SU-DHL-6 (cell line): ENCODE data around the gene HELZ.

Source experiments
- H2AFZ ChIP-seq: fragments of 200-600 bp; sonication (generic); 2 replicates; pipeline ENCODE4 v1.6.1; 2014; ENCODE audit warnings: low read depth, mild to moderate bottlenecking, moderate library complexity, mixed read lengths, antibody characterized with exemption, low read length; ENCODE audit not compliant: severe bottlenecking
- H3F3A ChIP-seq: fragments of 200-600 bp; shearing (Covaris generic); 2 replicates; pipeline ENCODE4 v1.6.0; 2016; ENCODE audit warnings: antibody characterized with exemption, mild to moderate bottlenecking; ENCODE audit not compliant: insufficient read depth
- H3K27ac ChIP-seq: fragments of 200-600 bp; sonication (generic); 2 replicates; pipeline ENCODE4 v1.5.1; 2016; ENCODE audit warnings: low read depth, mild to moderate bottlenecking, low read length, moderate library complexity, mixed read lengths
- H3K27me3 ChIP-seq: fragments of 200-600 bp; sonication (generic), shearing (Covaris generic); 2 replicates; pipeline ENCODE4 v1.6.0; 2014; ENCODE audit warnings: mild to moderate bottlenecking, low read length
- H3K36me3 ChIP-seq: fragments of 200-600 bp; sonication (generic); 2 replicates; pipeline ENCODE4 v1.6.1; 2014; ENCODE audit warnings: mild to moderate bottlenecking, low read length, mixed read lengths
- H3K4me2 ChIP-seq: fragments of 300-600, 200-600 bp; shearing (Covaris generic), sonication (generic); 2 replicates; pipeline ENCODE4 v1.6.0; 2014; ENCODE audit warnings: low read length, low read depth, mild to moderate bottlenecking; ENCODE audit not compliant: poor library complexity, severe bottlenecking
- H3K4me3 ChIP-seq: fragments of 200-600 bp; sonication (generic); 2 replicates; pipeline ENCODE4 v1.5.1; 2014; ENCODE audit warnings: antibody characterized with exemption, low read length, mild to moderate bottlenecking, mixed read lengths; ENCODE audit not compliant: insufficient read depth, poor library complexity, severe bottlenecking
- H3K79me2 ChIP-seq: fragments of 200-600 bp; sonication (generic); 2 replicates; pipeline ENCODE4 v1.6.1; 2014; ENCODE audit warnings: mild to moderate bottlenecking, low read length, moderate library complexity; ENCODE audit not compliant: insufficient read depth
- H3K9ac ChIP-seq: fragments of 200-600 bp; sonication (generic); 2 replicates; pipeline ENCODE4 v1.7.0; 2014; ENCODE audit warnings: mild to moderate bottlenecking, low read length
- H3K9me2 ChIP-seq: fragments of 200-600 bp; sonication (generic); replicated peaks from 2 replicates; pipeline ENCODE4 v1.6.1; 2014; ENCODE audit warnings: low read length; ENCODE audit not compliant: insufficient read depth
- H3K9me3 ChIP-seq: fragments of 200-600 bp; sonication (generic); 2 replicates; pipeline ENCODE4 v1.6.1; 2014; ENCODE audit warnings: low read length, mixed read lengths; ENCODE audit not compliant: insufficient read depth
- H4K20me1 ChIP-seq: fragments of 200-600 bp; sonication (generic); 2 replicates; pipeline ENCODE4 v1.6.1; 2014; ENCODE audit warnings: low read depth, mild to moderate bottlenecking, antibody characterized with exemption, low read length, moderate library complexity, mixed read lengths
- CTCF ChIP-seq: fragments of 200-600 bp; sonication (generic); IDR thresholded peaks from one replicate; pipeline ENCODE4 v1.5.1; 2017; ENCODE audit warnings: antibody characterized with exemption, mild to moderate bottlenecking, low read length, moderate library complexity; ENCODE audit not compliant: insufficient read depth, poor library complexity, severe bottlenecking
- EZH2phosphoT487 ChIP-seq: fragments of 200-600 bp; sonication (generic), shearing (Covaris generic); conservative IDR thresholded peaks from 2 replicates; pipeline ENCODE4 v1.6.1; 2018; ENCODE audit warnings: mild to moderate bottlenecking, antibody characterized with exemption, low read length, moderate library complexity, mixed read lengths

Gene HELZ

GRCh38 chr17:67210915-67211314 is 34.1 kb downstream of the HELZ start:
- Histone ChIP-seq H3K27ac (no peak overlapping the region), H3F3A (0 out of 2 replicates have a peak, but pooled peaks cover 3% of the 10 kb centered on the region), H4K20me1 (no peaks in the 10 kb centered on the region), H3K4me3 (no peak overlapping the region), H3K9me3 (no peaks in the 10 kb centered on the region), H3K27me3 (no peaks in the 10 kb centered on the region), H2AFZ (no peak overlapping the region), H3K9ac (no peak overlapping the region), H3K9me2 (no peaks in the 10 kb centered on the region), H3K36me3 (no peaks in the 10 kb centered on the region; the same call in 1 of the 2 replicates), H3K79me2 (peaks cover 15% of the 10 kb centered on the region), H3K4me2 (no peak overlapping the region)
- no peak for TF ChIP-seq CTCF
- no peak for TF ChIP-seq EZH2phosphoT487

DNA sequence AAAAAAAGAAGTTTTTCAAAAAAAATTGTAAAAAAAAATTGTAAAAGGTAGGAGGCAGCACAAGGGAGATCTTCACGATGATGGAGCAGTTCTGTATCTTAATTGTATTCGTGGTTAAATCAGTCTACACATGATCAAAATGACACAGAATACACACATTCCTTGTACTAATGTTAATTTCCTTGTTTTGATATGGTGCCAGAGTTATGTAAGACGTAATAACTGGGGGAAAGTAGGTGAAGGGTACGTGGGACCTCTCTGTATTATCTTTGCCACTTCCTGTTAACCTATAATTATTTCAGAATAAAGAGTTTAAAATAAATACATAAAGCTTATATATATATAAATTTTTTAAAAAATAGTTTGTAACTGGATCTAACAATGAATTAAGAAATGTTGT is 36.8 kb downstream of the HELZ start:
- no peaks in the 10 kb centered on the region for H4K20me1 ChIP-seq
- H3K27me3 ChIP-seq, result no peaks in the 10 kb centered on the region
- no peaks in the 10 kb centered on the region for H3K9me3 ChIP-seq
- H3F3A ChIP-seq, result 0 out of 2 replicates have a peak, but pooled peaks cover 2% of the 10 kb centered on the region
- no peak overlapping the region for H3K9ac ChIP-seq
- no peak overlapping the region for H3K27ac ChIP-seq
- H3K36me3 ChIP-seq, result peaks cover 3% of the 10 kb centered on the region; the same call in 1 of the 2 replicates
- H3K4me2 ChIP-seq, result no peak overlapping the region
- no peak overlapping the region for H3K4me3 ChIP-seq
- TF ChIP-seq EZH2phosphoT487 (no peak), CTCF (no peak)
- no peaks in the 10 kb centered on the region for H3K9me2 ChIP-seq
- no peak overlapping the region for H2AFZ ChIP-seq
- peaks cover 15% of the 10 kb centered on the region for H3K79me2 ChIP-seq

DNA sequence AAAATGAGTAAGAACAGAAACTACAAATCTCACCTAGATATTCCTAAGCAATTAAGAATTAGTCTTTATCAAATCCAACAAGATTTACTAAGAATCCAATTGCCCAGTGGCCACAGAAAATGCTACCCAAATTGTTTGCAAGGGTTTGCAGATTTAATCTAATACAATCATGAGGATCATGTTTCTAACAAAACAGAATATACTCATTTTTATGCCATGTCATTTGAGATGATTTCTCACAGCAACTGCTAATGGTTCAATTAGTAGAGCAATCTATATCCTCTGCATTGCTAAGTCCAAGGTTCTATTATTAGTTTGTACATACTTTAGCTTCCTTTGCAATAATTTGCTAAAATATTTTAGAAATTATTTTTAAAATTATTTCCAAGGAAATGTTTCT is 41.2 kb downstream of the HELZ start:
- Histone ChIP-seq H3F3A (0 out of 2 replicates have a peak, but pooled peaks cover 2% of the 10 kb centered on the region), H3K9me3 (no peaks in the 10 kb centered on the region), H3K9ac (no peak overlapping the region), H3K27me3 (no peaks in the 10 kb centered on the region), H3K79me2 (peaks cover 8% of the 10 kb centered on the region), H3K4me2 (no peak overlapping the region), H3K4me3 (no peak overlapping the region), H2AFZ (no peak overlapping the region), H3K36me3 (peaks cover 36% of the 10 kb centered on the region), H4K20me1 (no peaks in the 10 kb centered on the region), H3K27ac (no peak overlapping the region), H3K9me2 (no peaks in the 10 kb centered on the region)
- no peak for TF ChIP-seq CTCF
- no peak for TF ChIP-seq EZH2phosphoT487

DNA sequence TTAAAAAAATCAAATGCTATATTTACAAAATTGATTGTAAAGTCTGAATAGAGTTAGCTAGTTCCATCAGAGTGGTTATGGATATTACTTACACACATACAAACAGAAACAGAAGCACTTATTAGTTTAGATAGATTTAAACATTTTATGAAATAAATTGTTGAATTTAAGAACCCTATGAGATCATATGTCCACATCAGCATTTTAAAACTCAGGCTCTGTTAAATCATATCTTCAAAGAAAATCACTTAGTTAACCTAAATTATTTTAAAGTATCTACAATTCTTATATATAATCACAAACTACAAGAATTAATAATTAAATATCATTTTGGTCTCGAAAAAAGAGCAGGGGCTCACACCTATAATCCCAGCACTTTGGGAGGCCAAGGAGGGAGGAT is 42.5 kb downstream of the HELZ start:
- no peaks in the 10 kb centered on the region for H3K9me3 ChIP-seq

More for the DNA sequence above, 42.5 kb downstream of the HELZ start:
- H4K20me1 ChIP-seq, result no peaks in the 10 kb centered on the region
- no peaks in the 10 kb centered on the region for H3K27me3 ChIP-seq
- no peak overlapping the region for H3K27ac ChIP-seq
- TF ChIP-seq EZH2phosphoT487, result no peak
- no peak overlapping the region for H3K9ac ChIP-seq
- H3K9me2 ChIP-seq, result no peaks in the 10 kb centered on the region
- 0 out of 2 replicates have a peak, but pooled peaks cover 2% of the 10 kb centered on the region for H3F3A ChIP-seq
- 0 out of 2 replicates have a peak, but pooled peaks cover under 1% of the 10 kb centered on the region for H3K79me2 ChIP-seq
- no peak overlapping the region for H2AFZ ChIP-seq
- no peak overlapping the region for H3K4me3 ChIP-seq
- no peak overlapping the region for H3K4me2 ChIP-seq
- peaks cover 42% of the 10 kb centered on the region for H3K36me3 ChIP-seq
